GM18909 (cell line): ENCODE data around the gene PARP16.

ENCODE experiments used
- ATAC-seq: cut with Tn5 transposase; IDR thresholded peaks from one replicate; pipeline ENCODE4 v1.9.1; 2021; ENCODE audit warnings: mild to moderate bottlenecking; ENCODE audit not compliant: unreplicated experiment, poor library complexity

The PARP16 gene, protein sequence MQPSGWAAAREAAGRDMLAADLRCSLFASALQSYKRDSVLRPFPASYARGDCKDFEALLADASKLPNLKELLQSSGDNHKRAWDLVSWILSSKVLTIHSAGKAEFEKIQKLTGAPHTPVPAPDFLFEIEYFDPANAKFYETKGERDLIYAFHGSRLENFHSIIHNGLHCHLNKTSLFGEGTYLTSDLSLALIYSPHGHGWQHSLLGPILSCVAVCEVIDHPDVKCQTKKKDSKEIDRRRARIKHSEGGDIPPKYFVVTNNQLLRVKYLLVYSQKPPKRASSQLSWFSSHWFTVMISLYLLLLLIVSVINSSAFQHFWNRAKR

DNA sequence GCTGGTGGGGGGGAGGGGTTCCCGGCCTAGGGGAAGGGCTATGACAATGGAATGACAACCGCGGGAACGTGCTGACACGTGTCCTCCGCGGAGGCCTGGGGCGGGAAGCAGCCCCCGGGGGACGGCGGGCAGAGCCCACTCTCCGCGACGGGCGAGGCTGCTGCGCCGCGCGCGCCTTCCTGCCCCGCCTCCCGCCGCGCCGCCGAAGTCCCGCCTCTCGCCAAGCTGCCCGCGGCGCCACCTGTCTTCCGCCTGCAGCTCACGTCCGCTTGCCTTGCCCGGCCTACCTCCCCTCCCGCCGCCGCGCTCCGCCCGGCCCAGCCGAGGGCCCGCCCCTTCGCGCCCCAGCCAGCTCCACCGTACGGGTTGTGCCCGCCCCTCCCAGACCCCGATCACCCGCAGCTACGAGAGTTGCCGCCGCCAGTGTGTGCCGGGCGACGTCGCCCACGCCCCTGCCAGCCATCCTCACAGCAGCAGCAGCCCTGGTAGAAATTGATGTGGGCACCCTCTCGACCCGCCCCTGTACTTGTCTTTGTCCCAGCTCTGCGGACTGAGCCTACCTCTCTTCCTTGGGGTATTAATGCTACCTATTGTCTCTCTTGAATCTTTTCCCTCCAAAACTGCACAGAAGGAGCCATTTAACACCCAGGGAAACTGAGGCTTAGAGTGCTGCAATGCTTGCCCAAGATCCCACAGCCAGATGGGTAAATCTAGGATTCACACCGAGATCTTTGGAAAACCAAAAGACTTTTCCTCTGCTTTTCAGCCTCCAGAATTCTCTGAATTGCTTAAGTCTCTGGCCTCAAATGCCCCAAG lies at the start of gene PARP16:
Gene PARP16, minus strand, starts transcription at position 180 of the 816 bp plus-strand sequence. CDS start 457 bp downstream, outside the sequence.
- ATAC-seq: peak; percentile 92

DNA sequence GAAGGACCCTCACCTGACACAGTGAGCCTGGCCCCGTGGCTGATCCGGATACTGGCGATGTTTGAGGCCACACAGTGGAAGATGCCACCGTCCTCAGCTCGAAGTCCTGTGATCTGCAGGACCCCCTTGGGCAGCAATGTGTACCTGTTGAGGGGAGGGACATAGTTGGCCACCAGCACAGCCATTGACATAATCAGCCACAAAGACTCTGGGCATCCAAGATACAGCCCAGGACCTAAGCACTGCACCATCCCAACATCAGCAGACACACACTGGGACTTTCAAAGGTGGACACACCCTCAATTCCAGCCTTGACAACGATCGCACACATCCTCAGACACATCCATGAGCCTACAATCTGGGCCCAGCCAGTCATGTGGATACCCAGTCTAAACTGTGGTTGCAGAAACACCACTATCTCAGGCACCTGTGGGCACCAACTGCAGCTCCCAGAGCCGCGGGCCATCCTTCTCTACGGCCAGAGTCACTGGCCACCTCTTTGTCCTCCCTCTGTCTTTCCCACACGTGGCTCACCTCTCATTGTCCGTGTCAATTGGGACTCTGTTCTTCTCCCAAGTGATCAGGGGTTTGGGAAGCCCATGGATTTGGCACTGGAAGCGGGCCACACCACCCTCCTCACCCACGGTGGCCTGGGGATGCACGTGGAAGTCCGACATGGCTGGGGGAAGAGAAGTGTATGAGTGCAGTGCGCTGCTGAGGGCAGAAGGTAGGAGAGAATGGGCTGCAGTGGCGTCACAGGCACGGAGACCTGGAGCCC lies 48.8 kb upstream of the PARP16 start:
- ATAC-seq: no peak

DNA sequence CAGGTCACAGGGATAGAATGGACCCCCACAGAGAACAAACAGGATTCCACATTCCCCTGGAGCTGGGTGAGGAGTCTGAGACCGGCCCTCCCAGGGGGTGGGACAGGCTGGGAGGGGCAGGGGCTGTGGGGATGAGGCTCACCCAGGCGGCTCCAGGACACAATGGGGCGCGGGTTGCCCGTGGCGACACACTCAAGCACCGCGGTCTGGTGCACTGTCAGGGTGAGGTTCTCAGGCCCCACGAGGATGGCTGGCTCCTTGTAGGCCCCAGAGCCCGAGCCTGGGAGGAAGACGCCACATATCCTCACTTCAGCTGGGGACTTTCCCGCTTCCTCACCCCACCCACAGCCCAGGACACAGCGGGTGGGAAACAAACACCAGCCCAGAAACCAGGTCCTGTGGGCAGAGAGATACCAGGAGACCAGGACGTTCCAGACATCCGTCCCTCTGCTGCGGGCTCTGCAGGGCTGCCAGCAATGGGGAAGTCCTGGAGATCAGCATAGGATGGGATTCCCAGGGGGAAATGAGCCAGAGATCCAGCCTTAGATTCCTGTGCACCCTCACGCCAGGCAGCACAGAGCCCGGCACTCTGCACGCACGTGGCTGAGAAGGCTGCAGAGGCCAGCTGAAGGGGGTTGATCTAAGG lies 48.0 kb upstream of the PARP16 start:
- ATAC-seq: no peak

DNA sequence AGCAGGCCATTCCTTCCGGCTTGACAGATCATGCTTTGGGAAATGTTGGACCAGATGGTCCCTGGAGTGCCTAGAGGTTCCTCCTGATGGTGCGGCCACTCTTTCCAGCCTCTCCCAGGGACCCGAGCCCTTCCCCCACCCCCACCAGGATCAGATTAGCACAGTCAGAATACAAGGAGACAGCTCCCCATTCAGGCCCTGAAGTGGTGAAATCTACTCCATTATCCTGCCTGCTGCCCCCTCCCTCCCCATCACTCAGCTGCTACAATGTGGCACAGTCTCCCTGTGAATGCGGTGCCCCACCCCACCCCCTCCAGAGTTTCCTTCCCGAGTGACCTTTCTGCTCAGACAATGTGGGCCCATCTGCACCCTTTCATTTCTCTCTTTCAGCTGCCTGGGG lies 47.2 kb upstream of the PARP16 start:
- ATAC-seq: no peak

DNA sequence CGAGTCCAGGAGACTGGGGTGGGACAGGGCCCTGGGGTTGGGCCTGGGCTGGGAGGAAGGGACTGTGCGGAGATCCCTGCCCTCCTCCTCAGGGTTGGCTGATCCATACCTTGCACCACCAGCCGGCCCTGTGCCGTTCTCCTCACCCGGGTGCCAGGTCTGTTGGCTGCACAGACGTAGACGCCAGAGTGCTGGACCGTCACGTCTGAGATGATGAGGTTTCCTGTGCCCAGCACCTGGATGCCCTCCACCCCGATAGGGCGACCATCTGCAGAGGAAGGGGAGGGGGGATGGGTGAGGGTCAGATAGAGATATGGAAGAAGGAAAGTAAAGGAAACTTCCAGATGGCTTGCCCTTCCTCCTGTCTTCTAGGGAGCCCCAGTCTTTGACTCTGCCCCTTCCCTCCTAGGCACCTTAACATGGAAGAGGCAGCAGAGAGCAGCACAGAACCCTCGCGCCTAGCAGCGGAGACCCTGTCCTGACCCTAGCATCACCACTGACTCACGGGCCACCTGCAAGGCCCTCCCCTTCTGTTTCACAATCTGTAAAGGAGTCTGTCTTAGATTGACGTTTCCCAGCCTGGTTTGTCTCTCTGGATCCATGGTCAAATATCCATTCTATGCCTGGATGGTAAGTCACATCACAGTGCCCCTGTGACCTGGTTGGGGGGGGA lies 46.6 kb upstream of the PARP16 start:
- no peak for ATAC-seq

DNA sequence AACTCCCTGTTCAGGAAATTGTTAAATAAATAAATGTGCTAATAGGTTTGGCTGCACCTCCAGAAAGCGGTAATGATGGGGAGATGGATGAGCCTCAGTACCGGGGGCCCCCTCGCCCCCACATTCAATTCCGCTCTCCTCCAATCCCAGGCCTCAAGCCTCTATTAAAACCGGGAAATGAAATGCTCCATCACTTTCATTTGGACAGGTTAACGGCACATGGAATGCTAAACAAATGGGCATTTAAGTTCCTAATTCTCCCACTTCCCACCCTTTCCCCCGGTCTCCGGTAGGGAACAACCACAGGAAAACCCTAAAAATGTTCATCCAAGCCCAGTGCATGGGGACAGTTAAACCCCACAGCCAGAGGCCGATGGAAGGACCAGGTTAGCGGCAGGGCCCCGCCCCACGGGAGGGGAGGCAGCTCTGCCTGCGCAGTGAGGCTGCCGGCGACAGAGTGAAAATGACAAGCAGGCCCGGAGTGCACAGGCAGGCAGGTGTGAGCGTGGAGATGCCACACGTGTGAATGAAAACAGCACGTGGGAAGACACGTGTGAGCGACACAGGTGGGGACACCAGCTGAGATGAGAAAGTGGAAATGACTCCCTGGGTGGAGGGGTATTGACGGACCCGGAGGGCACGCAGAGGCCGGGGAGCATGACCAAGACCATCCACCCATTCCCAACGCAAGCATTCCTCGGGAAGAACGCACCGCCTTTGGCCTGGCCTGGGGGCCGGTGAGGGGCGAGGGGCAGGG lies 45.9 kb upstream of the PARP16 start:
- no peak for ATAC-seq

DNA sequence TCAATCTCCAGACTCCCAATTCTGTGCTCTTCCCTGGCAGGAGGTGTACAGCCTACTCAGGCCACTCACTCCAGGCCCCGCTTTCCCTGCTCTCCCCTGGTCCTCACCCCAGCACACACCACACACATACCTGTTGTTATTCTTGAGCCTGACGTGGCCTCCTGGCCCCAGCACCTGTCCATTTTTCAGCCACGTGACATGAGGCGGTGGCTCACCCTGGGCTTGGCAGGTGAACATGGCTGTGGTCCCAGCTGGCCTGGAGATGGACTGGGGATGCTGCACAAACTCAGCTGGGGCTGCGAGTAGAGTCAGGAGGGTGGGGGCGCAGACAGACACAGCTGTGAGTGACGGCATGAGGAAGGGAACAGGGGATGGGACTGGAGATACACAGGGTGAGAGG lies 45.1 kb upstream of the PARP16 start:
- no peak for ATAC-seq

DNA sequence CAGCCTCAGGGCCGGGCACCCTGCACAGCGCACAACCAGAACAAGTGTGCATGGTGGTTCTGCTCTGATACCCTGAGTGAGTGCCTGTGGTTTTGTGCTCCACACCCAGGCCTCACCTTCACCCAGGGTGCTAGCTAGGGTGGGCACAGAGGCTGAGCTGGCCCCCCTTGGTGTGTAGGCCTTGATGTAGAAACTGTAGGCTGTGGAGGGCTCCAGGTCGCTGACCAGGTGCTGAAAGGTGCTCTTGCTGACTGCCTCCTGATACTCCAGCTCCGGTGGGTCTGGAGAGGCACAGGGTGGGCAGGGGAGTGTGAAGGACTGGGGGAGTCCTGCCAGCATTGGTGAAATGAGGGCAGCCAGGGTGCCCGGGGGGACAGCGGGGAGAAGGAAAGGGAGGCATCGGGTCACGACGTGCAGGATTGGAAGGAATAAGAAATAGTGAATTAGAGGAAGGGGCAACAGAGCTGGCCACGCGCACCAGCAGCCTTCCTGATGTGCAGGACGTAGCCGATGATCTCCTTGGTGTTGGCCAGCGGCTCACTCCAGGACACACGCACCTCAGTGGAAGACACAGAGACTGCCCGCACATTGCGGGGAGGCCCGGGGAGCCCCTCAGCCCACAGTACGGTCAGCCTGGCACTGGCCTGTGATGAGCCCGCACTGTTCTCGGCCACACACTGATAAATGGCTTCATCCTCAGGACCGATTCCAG lies 44.4 kb upstream of the PARP16 start:
- no peak for ATAC-seq

DNA sequence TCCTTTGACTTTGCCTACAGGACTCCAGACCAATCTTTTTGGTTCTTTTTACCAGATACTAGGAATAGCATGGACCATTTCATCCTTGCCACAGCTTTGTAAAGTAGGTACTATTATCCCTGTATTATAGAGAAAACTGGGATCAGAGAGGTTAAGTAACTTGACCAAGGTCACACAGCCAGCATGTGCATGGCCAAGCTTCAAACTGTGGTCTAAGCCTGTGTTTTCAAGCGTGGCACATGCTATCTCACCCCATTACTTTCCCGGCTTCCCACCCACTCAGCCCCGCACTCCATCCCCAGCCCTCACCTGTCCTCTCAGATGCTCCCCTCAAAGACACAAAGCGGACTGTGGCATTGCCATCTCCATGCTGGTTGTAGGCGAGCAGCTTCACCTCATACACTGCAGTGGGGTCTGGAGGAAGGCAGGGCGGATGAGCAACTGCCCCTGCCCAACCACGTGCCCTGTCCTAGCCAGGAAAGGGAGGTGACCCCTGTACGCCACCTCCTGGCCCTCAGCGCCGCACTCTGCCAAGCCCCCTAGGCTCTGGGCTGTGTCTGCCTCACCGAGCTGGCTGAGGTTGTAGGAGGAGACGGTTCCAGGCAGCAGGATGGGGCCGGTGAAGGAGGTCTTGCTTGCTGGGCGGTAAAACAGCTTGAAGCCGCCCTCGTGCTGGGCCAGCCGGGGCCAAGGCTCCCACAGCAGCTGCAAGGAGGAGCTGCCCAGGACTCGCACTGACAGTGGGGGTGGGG lies 43.5 kb upstream of the PARP16 start:
- ATAC-seq: no peak

DNA sequence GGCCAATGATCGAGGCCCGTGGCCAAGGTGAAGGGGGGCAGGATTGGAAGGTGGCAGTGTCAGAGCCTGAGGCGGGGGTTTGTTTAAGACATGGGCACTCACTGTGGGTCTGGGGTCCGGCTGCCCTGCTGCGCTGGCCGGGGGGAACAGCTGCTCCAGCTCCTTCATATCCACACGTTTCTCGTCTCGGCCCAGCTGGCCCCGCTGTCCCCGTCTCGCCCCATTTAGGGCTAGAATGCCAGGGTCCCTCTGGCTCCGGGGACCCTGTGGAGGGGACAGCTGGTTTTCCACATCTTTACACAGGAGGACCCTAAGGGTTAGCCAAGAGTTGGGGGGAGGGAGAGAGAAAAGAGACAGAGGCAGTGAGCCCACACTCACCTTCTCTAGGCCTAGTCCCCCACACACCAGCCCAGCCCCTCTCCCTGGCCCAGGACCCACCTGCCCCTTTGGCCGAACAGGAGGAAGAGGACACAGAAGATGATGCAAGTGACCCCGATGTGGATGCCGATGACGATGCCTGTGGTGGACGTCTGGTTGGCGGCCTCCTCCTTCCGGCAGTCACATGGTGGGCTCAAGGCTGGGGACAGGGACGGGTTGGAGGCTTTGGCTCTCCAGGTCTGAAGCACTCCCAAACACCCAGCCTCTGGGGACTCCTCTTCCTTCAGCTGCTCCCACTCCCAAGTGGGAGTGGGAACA lies 42.8 kb upstream of the PARP16 start:
- ATAC-seq: no peak

DNA sequence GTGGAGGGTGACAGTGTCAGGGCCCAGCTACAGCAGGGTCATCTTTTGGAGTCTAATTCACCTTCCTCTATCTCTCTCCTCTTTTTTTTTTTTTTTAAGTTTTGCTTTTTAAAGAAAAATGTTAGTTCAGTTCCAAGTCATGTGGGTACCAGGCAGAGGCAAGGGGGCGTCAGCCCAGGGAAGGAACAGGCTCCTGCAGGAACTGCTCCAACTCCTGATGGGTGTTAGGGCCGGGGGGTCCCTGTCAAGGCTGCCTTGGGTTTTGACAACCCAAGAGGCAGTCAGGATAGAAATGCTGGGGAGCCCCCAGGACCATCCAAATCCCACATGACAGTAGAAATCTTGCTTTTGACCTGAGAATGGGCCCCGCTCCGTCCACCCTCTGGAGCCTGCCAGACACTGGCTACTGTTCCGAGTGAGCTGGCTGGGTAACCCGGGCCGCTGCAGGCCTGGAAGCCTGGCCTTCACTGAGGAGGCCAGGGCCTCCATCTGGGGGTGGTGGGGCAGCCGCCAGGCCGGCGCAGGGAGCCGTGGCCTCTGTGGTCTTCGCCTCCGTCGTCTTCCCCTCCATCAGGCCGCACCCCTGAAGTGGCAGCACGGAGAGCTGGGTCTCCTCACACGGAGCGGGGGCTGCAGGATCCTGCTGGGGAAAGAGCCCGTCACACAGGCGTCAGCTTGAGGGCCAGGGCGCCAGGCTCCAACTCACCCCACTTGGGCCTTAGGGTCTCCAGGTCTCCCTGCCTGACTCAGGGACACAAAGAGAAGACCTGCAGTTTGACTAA lies 42.0 kb upstream of the PARP16 start:
- no peak for ATAC-seq

DNA sequence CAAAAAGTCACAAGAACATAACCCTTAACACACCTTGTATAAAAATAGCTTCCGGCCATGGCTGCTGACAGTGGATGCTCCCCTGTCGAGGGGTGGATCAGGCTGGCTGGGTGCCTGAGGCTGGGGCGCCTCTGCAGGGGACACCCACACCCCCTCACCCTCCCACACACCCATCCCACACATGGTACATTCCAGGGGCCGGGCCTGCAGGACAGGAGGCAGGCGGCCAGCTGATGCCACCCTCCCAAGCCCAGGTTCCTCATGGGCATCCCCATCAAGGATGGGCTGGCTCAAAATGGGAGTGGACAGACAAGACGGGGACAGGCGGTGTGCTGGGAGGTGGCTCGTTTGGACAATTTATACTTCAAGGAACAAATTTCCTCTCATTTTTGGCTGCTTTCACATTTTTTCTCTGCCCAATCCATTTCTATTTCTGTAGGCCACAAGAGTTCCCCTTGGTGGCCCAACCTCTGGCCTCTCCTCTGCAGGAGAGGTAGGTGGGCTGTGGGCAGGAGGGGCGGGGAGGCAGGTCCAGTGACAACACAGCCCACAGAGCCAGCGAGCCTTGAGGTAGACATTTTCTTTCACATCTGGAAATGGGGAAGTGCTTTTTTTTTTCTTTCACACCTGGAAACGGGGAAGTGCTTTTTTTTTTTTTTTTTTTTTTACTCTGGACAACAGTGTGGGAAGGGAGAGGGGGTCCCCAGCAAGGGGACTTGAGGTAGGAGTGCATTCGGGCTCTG lies 41.1 kb upstream of the PARP16 start:
- no peak for ATAC-seq

DNA sequence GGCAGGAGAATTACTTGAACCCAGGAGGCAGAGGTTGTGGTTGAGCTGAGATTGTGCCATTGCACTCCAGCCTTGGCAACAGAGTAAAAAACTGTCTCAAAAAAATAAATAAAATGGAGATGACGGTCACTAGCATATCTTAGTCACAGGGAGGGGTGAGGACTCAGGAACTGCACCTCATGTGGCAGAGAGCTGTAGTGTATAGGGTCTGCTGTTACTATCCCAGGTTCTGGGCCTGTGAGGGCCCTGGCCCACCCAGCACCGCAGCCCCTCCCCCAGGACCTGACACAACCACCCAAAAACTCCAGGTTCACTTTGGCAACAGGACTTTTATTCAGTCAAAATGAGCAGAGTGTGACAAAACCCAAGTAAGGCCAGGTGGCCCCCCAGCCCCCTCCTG lies 40.1 kb upstream of the PARP16 start:
- no peak for ATAC-seq

DNA sequence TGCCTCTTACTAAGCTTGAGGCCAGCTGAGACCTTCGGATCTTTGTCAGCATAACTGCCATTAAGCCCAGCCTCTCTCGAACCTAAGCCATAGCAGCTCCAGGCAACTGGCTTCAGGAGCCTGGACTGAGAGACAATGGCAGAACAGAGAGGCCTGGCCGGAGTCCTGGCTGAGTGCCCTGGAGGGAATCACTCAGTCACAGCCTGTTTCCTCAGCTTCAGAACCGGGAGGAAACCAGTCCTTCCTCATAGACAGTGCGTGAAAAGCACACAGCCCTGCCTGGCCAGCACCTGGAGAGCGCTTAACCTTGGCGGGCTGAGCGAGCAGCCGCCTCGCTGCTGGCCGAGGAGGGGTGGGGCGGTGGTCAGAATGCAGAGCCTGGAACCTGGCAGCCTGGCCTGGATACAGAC lies 39.4 kb upstream of the PARP16 start:
- ATAC-seq: no peak

DNA sequence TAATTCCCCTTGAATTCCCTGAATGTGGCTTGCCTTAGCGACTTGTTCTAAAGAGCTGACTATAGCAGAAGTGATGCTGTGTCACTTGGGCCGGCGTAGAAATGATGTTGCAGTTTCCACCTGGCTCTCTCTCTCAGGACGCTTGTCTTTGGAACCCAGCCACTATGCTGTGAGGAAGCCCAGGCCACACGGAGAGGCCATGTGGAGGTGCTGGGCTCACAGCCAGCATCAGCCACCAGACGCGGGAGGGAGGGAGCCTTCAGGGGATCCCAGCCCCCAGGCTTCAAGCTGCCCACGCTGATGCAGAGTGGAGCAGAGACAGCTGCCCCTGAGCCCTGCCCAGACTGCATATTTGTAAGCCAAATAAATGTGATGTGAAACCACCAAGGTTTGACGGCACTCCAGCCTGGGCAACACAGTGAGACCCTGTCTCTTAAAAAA lies 36.4 kb upstream of the PARP16 start:
- ATAC-seq: no peak

DNA sequence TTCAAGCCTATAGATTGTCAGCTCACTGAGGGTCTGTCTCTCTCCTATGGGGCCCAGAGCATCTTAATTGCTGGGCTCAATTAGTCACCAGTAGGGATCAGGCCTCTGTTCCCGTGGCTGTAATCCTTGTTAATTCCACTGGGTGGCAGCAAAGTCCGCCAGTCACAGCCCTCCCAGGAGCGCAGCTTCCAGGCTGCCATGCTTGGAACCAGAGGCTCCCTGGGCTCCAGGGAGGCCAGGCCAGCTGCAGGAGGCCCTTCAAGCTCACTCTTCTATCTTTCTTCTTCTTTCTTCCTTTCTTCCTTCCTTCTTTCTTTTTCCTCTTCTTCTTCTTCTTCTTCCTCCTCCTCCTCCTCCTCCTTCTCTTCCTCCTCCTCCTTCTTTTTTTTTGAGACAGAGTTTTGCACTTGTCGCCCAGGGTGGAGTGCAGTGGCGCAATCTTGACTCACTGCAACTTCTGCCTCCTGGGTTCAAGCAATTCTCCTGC lies 32.2 kb upstream of the PARP16 start:
- no peak for ATAC-seq
